Neural cell (in vitro differentiated cells): ENCODE results near the gene GPR150. TPM values are rescaled to one million over a fixed set of nuclear protein-coding genes. Genes with fewer than 3 reads are reported as not detected.

Experiments
- H2AFZ ChIP-seq: fragments of 200-600, 300-800 bp; sonication (generic), shearing (Covaris generic); 2 replicates; pipeline ENCODE4 v1.6.0; 2014; ENCODE audit warnings: low read depth, mild to moderate bottlenecking, antibody characterized with exemption, low read length, moderate library complexity
- H3F3A ChIP-seq: fragments of 200-600 bp; shearing (Covaris generic); 2 replicates; pipeline ENCODE4 v1.6.1; 2016; ENCODE audit warnings: mild to moderate bottlenecking, moderate library complexity, mixed read lengths, antibody characterized with exemption, low read length; ENCODE audit not compliant: insufficient read depth, poor library complexity, severe bottlenecking
- H3K27ac ChIP-seq: fragments of 200-600, 300-800 bp; sonication (generic), shearing (Covaris generic); 2 replicates; pipeline ENCODE4 v1.5.1; 2014; ENCODE audit warnings: mild to moderate bottlenecking, low read length, moderate library complexity
- H3K27me3 ChIP-seq: fragments of 300-800, 200-600 bp; sonication (generic), shearing (Covaris generic); 2 replicates; pipeline ENCODE4 v1.6.0; 2014; ENCODE audit warnings: mild to moderate bottlenecking, low read depth, low read length, moderate library complexity; ENCODE audit not compliant: insufficient read depth
- H3K36me3 ChIP-seq: fragments of 300-800, 200-600 bp; sonication (generic), shearing (Covaris generic); 2 replicates; pipeline ENCODE4 v1.5.1; 2014; ENCODE audit warnings: mild to moderate bottlenecking, antibody characterized with exemption, low read length, moderate library complexity; ENCODE audit not compliant: insufficient read depth
- H3K4me2 ChIP-seq: fragments of 300-800, 200-600 bp; sonication (generic), shearing (Covaris generic); 2 replicates; pipeline ENCODE4 v1.6.0; 2014; ENCODE audit warnings: mild to moderate bottlenecking, low read length
- H3K4me3 ChIP-seq: fragments of 300-800, 200-600 bp; sonication (generic), shearing (Covaris generic); 2 replicates; pipeline ENCODE4 v1.5.1; 2014; ENCODE audit warnings: mild to moderate bottlenecking, low read length, moderate library complexity
- H3K79me2 ChIP-seq: fragments of 200-600 bp; shearing (Covaris generic); replicated peaks from 2 replicates; pipeline ENCODE4 v1.6.0; 2014; ENCODE audit warnings: mild to moderate bottlenecking, low read length, moderate library complexity; ENCODE audit not compliant: insufficient read depth
- H3K9ac ChIP-seq: fragments of 300-800, 200-600 bp; sonication (generic), shearing (Covaris generic); 2 replicates; pipeline ENCODE4 v1.6.1; 2016; ENCODE audit warnings: mild to moderate bottlenecking, low read length, mixed read lengths
- H3K9me2 ChIP-seq: fragments of 200-600 bp; shearing (Covaris generic); 2 replicates; pipeline ENCODE4 v1.6.1; 2016; ENCODE audit warnings: mild to moderate bottlenecking, low read length, mixed read lengths; ENCODE audit not compliant: insufficient read depth
- H3K9me3 ChIP-seq: fragments of 200-600, 300-800 bp; sonication (generic), shearing (Covaris generic); 2 replicates; pipeline ENCODE4 v1.6.1; 2016; ENCODE audit warnings: mild to moderate bottlenecking, mixed run types, low read length, moderate library complexity, mixed read lengths
- H4K20me1 ChIP-seq: fragments of 200-600 bp; shearing (Covaris generic); 2 replicates; pipeline ENCODE4 v1.6.1; 2016; ENCODE audit warnings: mild to moderate bottlenecking, mixed run types; ENCODE audit not compliant: insufficient read depth
- EP300 ChIP-seq: fragments of 450-650 bp; conservative IDR thresholded peaks from 2 replicates; pipeline ENCODE4 v1.6.1; 2014; ENCODE audit warnings: antibody characterized with exemption, mild to moderate bottlenecking, moderate library complexity; ENCODE audit not compliant: poor library complexity, severe bottlenecking
- EZH2 ChIP-seq: fragments of 200-600, 300-800 bp; shearing (Covaris generic), sonication (generic); IDR thresholded peaks from 2 replicates; pipeline ENCODE4 v1.6.1; 2014; ENCODE audit warnings: antibody characterized with exemption, low read length, borderline replicate concordance, mild to moderate bottlenecking; ENCODE audit not compliant: insufficient read depth, poor library complexity, severe bottlenecking
- MXI1 ChIP-seq: fragments of 450-650 bp; conservative IDR thresholded peaks from 2 replicates; pipeline ENCODE4 v1.6.1; 2014; ENCODE audit warnings: antibody characterized with exemption, mild to moderate bottlenecking; ENCODE audit not compliant: poor library complexity, severe bottlenecking
- POLR2AphosphoS5 ChIP-seq: IDR thresholded peaks from 2 replicates; pipeline ENCODE4 v1.6.1; 2012
- RAD21 ChIP-seq: fragments of 450-650 bp; conservative IDR thresholded peaks from 2 replicates; pipeline ENCODE4 v1.6.1; 2014; ENCODE audit warnings: antibody characterized with exemption, mild to moderate bottlenecking, moderate library complexity
- SMC3 ChIP-seq: fragments of 450-650 bp; conservative IDR thresholded peaks from 2 replicates; pipeline ENCODE4 v1.6.1; 2014; ENCODE audit warnings: antibody characterized with exemption, mild to moderate bottlenecking, moderate library complexity; ENCODE audit not compliant: poor library complexity
- TAF1 ChIP-seq: IDR thresholded peaks from 2 replicates; pipeline ENCODE4 v1.6.1; 2012; ENCODE audit warnings: low read depth
- polyA plus RNA-seq: library from polyadenylated mRNA; depleted of rRNA; stranded (reverse); fragments of >200 nt; gene quantifications from 2 replicates; pipeline ENCODE4 v1.2.3, GENCODE V29; 2014
- TF ChIP-seq, protein P1 (sequence below): fragments of 450-650 bp; IDR thresholded peaks from 2 replicates; pipeline ENCODE4 v1.5.1; 2014; ENCODE audit warnings: antibody characterized with exemption, mild to moderate bottlenecking, moderate library complexity; ENCODE audit not compliant: poor library complexity, severe bottlenecking
- TF ChIP-seq, protein P2 (sequence below): IDR thresholded peaks from 2 replicates; pipeline ENCODE4 v1.6.1; 2012; ENCODE audit warnings: borderline replicate concordance

GPR150 gene
- polyA plus RNA-seq, 1 donor from 2014 or later = not detected

DNA sequence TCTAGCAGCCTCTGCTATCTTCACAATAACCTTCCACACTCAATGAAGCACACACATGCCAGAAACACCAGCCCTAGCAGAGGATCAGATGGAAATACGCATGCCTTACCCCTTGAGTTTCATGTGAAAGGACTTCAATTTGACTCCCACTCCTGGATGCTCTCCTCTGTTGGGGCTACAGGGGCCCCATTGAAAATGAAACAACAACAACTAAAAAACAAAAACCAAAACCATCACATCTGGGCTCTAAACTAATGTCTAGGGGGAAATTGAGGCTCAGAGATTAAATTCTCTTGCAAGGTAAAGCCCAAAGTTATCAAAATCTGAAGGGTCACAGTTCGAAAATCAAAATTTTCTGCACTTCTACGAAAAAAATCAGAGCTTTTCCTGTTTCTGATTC, 18.7 kb downstream of the GPR150 start:
- Histone ChIP-seq H3K36me3 (no peaks in the 10 kb centered on the region), H3K9me3 (no peaks in the 10 kb centered on the region), H2AFZ (no peak overlapping the region)

DNA sequence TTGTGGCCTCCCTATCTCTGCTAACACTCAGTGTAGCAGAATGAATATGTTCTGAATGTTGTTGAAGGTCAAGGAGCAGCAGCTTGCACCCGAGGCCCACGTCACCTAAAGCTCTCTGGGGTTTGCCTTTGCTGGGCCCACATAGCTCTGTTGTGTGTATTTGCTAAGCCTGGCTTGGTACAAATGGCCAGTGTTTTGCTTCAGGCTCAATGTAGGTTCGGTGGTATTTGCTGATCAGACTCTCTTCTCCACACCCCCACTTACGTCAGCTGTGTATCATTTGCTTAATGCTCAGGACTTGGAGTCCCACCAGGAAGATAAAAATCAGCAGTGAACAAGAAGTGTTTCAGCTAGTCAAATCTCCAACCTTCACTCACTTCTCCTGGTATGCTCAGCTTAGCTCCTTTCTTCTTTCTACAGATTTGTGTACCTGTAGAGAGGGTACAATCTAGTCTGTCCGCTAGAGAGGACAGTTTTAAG, 21.9 kb downstream of the GPR150 start:
- TF ChIP-seq SMC3 (no peak), TAF1 (no peak), EZH2 (no peak), POLR2AphosphoS5 (no peak), EP300 (no peak), RAD21 (no peak), MXI1 (no peak)
- TF ChIP-seq, protein P1, sequence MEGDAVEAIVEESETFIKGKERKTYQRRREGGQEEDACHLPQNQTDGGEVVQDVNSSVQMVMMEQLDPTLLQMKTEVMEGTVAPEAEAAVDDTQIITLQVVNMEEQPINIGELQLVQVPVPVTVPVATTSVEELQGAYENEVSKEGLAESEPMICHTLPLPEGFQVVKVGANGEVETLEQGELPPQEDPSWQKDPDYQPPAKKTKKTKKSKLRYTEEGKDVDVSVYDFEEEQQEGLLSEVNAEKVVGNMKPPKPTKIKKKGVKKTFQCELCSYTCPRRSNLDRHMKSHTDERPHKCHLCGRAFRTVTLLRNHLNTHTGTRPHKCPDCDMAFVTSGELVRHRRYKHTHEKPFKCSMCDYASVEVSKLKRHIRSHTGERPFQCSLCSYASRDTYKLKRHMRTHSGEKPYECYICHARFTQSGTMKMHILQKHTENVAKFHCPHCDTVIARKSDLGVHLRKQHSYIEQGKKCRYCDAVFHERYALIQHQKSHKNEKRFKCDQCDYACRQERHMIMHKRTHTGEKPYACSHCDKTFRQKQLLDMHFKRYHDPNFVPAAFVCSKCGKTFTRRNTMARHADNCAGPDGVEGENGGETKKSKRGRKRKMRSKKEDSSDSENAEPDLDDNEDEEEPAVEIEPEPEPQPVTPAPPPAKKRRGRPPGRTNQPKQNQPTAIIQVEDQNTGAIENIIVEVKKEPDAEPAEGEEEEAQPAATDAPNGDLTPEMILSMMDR = no peak
- TF ChIP-seq, protein P2, sequence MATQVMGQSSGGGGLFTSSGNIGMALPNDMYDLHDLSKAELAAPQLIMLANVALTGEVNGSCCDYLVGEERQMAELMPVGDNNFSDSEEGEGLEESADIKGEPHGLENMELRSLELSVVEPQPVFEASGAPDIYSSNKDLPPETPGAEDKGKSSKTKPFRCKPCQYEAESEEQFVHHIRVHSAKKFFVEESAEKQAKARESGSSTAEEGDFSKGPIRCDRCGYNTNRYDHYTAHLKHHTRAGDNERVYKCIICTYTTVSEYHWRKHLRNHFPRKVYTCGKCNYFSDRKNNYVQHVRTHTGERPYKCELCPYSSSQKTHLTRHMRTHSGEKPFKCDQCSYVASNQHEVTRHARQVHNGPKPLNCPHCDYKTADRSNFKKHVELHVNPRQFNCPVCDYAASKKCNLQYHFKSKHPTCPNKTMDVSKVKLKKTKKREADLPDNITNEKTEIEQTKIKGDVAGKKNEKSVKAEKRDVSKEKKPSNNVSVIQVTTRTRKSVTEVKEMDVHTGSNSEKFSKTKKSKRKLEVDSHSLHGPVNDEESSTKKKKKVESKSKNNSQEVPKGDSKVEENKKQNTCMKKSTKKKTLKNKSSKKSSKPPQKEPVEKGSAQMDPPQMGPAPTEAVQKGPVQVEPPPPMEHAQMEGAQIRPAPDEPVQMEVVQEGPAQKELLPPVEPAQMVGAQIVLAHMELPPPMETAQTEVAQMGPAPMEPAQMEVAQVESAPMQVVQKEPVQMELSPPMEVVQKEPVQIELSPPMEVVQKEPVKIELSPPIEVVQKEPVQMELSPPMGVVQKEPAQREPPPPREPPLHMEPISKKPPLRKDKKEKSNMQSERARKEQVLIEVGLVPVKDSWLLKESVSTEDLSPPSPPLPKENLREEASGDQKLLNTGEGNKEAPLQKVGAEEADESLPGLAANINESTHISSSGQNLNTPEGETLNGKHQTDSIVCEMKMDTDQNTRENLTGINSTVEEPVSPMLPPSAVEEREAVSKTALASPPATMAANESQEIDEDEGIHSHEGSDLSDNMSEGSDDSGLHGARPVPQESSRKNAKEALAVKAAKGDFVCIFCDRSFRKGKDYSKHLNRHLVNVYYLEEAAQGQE = no peak
- no peak overlapping the region for H2AFZ ChIP-seq
- no peak overlapping the region for H3K4me3 ChIP-seq
- peaks cover 3% of the 10 kb centered on the region for H3K9me3 ChIP-seq
- H3K27ac ChIP-seq = no peak overlapping the region
- no peaks in the 10 kb centered on the region for H3K27me3 ChIP-seq
- no peaks in the 10 kb centered on the region for H3F3A ChIP-seq
- no peaks in the 10 kb centered on the region for H3K79me2 ChIP-seq
- H3K4me2 ChIP-seq = no peak overlapping the region
- H4K20me1 ChIP-seq = no peaks in the 10 kb centered on the region
- no peak overlapping the region for H3K9ac ChIP-seq
- H3K9me2 ChIP-seq = no peaks in the 10 kb centered on the region
- H3K36me3 ChIP-seq = no peaks in the 10 kb centered on the region

More for the DNA sequence above, 18.7 kb downstream of the GPR150 start:
- Histone ChIP-seq H3K27me3 (no peaks in the 10 kb centered on the region), H3K9me2 (no peaks in the 10 kb centered on the region), H3K4me2 (no peak overlapping the region), H3K79me2 (no peaks in the 10 kb centered on the region), H3F3A (no peaks in the 10 kb centered on the region), H3K9ac (no peak overlapping the region), H3K27ac (no peak overlapping the region), H3K4me3 (no peak overlapping the region), H4K20me1 (no peaks in the 10 kb centered on the region)
- no peak for TF ChIP-seq EP300

DNA sequence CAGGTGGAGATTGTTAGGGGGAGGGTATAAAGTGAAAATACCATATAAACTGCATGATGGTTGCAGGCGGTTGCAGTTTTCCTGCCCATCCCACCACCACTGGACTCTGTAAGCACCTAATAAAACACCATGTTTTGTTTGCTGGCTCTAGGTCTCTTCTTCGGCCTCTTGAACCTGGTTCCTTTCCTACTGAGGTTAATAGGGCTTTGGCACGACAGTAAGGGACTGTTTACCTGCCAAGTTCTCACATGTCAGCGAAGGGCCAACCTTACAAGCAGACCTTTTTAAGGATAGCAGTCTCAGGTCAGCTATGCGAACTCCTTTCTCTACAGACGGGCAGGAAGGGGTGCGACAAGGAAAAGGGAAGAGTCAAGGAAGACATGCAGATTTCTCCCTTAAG, 23.3 kb downstream of the GPR150 start:
- Histone ChIP-seq H3K9me3 (peaks cover 3% of the 10 kb centered on the region), H3K27ac (no peak overlapping the region), H3F3A (no peaks in the 10 kb centered on the region), H3K9me2 (no peaks in the 10 kb centered on the region), H3K36me3 (no peaks in the 10 kb centered on the region), H3K27me3 (no peaks in the 10 kb centered on the region), H3K4me3 (no peak overlapping the region), H3K79me2 (no peaks in the 10 kb centered on the region), H3K4me2 (no peak overlapping the region), H2AFZ (no peak overlapping the region), H3K9ac (no peak overlapping the region), H4K20me1 (no peaks in the 10 kb centered on the region)
- TF ChIP-seq EZH2 (no peak), RAD21 (no peak), POLR2AphosphoS5 (no peak), MXI1 (no peak), SMC3 (no peak), EP300 (no peak), TAF1 (no peak)
- TF ChIP-seq, protein P1 = no peak
- TF ChIP-seq, protein P2 = no peak
